T follicular helper cell (primary cell): ENCODE measurements around the gene ADAMTS15.
A peak's percentile ranks its signal among the peaks of the same experiment; 100 is the strongest.

Experiments used
- DNase-seq: peaks from one replicate; pipeline ENCODE4 v3.0.0-alpha.2; 2020; ENCODE audit warnings: low read depth

The ADAMTS15 gene

DNA sequence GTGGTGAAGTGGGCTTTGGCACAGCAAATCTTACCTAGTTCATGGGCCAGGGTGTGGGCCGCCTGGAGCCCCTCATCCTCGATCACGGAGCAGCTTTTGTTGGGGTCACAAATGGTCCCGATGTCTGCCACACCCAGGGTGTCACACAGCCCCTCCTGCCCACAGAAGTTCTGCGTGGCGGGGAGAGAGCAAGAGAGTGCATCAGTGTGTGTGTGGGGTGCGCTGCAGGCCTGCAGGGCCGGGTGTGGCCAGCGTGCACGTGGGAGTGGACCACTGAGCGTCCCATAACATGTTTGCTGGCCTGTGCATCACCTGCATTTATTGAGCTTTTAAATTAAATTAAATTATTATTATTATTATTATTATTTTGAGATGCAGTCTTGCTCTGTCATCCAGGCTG, 31.5 kb upstream of the ADAMTS15 start:
- no peak for DNase-seq

DNA sequence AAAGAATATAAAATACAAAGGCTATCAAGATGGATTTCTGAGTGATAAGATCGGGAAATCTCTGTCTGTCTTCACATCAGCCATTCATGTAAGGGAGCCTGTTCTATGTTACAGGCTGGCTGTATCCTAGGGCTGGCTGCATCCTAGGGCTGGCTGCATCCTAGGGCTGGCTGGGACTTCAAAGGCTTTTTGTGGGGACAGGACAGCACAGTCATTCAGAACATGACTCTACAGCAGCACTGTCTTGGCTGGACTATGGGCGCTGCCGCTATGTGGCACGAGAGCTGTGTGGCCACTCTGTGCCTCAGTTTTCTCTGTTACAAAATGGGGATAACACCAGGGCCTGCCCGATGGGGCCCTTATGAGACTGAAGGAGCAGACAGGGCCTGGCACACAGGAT, 30.2 kb upstream of the ADAMTS15 start:
- no peak for DNase-seq

DNA sequence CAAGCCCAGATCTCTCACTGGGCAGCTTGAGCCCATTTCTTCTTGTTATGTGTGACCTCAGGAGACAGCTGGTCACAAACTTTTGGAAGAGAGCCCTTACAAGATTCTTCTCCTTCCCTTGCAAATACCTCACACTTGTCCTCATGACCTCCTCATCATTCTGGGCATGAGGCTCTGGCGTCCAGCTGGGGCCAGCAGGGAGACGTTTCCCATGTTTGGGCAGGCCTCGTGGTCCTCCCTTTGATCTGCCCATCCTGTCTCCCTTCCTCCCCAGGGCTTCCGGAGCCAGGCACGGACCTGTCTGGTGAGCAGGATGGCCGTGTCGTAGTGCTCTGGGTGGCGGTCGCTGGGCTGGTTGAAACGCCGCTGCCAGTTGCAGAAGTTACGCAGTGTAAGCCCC, 29.7 kb upstream of the ADAMTS15 start:
- no peak for DNase-seq

- DNase-seq, result no peak
Observed at GRCh38 chr11:130420478-130421198, 27.8 kb upstream of the ADAMTS15 start.

DNA sequence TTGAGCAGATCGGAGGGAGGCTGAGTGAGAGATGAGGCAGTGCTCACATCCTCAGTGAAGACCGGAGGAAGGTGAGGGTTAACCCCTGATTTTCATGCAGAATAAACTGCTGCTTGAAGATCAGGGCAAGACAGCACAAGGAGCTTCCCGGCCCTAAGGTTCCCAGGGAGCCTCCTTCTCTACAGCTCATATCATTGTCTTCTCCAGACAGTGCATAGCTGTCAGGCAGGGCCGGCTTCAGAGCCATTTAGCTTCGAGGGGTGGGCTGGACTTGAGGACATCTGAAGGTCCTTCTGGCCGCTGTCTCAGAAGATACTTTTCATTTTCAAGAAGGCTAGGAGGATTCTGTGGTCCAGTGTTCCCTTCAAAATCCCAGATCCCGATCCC, 27.3 kb upstream of the ADAMTS15 start:
- no peak for DNase-seq

DNA sequence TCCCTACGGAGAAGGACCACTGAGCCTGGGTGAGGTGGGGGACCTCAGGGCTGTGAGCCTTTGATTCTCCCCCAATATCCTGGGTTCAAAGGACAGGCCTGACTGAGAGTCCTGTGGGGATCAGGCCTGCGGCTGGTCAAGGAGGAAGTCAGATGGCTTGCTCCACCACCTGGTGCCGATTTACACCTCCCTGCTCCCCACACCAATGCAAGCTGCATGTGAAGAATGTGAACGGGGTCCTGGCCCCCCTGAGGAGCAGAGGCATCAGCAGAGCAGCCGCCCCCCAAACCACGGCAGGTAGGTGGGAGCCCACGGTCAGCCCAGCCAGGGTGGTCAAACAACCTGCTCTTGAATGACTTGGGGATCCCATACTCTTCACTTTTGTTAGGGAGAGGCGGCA, 26.7 kb upstream of the ADAMTS15 start:
- no peak for DNase-seq

GRCh38 chr11:130422251-130422995, 26.0 kb upstream of the ADAMTS15 start:
- DNase-seq, result no peak

DNA sequence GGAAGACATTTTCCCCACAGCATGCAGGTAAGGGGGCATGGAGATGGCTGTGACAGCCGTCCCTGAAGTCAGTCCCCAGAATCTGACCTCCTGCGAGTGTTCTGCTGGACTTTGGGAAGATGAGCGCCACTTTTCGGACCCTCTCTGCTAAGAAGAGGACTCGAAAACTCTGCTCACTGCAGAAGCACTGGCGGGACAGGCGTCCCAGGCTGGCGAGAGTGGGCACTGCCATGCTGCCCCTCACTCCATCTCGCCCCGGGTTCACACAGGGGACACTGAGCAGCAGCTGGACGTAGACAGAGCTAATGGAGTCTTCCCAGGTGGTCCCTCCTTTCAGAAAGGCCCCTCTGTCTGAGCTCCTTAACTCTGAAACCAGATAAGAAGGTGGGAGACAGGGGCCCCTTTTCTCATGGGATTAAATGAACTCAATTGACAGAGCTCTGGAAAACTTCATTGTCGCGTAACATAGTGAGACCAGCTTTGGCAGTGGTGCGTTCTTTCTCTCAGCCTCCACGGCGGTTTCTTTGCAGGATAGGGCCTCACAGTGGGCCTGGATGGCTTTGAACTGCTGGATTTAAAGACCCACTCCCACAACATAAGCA, 24.8 kb upstream of the ADAMTS15 start:
- no peak for DNase-seq

DNA sequence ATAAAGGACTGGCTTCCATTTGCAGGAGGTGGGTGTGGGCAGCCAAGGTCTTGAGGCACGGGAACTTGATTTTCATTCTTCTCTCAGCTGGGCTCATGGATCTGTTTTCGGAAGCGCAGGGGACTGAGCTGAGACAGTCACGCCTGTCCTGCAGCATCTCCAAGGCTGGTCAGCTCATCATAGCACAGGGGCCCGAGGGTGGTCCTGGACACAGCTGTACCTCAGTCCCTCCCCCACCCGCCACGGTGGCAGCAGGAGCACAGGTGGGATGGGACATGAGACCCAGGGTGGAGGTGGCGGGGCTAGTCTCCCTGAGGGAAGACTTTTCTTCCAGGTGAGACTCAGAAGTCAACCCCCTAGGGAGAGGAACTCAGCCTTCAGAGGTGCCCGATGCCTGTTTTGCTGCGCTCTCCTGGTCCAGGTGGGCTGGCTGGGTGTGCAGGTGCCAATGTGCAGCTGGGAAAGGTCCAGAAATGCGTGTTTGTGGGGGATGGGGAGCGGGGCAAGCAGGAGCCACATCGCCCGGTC, 23.8 kb upstream of the ADAMTS15 start:
- DNase-seq, result no peak

DNA sequence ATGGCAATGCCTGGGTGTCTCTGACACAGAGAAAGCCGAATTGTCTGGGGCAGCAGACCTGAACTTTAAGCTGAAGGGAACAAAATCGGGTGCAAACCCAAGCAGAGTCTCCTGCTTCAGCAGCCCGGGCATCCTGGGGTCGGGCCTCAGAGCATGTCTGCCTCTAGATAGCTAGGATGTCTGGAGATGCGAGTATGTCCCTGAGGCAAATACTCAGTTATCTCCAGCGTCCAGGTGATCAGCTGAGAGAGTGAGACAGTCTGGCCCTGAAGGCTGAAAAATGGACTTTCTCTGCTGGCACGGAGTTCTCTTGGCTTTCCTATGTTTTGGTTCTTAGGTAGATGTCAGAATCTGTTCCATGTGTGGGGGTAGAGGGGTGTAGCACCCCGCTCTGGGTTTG, 23.3 kb upstream of the ADAMTS15 start:
- no peak for DNase-seq

DNA sequence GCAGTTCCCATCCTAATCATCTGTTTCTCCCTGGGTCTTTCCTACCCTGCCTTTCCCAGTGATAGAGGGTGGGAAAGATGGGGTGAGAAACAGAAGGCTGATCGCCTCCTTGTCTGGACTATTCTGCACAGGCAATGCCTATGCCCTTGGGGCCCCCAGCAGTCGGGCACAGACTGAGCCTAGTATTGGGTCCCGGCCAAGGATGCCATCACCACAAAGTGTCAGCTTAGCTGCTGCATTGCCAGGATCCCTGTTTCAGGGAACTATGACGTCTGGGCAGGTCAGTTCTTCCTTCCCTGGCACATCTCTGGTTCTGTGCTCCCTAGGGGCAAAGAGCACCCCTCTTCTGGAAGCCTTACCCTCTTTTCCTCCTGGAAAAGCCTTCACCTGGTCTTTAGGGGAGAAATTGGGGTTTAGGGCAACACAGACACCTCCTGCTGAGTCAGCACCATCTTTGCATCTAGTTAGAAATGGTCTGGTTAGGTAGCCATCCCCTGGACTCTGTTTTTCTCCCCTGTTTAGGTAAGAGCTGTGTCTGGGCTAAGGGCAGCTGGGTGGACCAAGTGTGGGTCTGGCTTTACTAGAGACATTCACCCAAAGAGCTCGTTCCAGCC, 22.1 kb upstream of the ADAMTS15 start:
- DNase-seq, result no peak

DNA sequence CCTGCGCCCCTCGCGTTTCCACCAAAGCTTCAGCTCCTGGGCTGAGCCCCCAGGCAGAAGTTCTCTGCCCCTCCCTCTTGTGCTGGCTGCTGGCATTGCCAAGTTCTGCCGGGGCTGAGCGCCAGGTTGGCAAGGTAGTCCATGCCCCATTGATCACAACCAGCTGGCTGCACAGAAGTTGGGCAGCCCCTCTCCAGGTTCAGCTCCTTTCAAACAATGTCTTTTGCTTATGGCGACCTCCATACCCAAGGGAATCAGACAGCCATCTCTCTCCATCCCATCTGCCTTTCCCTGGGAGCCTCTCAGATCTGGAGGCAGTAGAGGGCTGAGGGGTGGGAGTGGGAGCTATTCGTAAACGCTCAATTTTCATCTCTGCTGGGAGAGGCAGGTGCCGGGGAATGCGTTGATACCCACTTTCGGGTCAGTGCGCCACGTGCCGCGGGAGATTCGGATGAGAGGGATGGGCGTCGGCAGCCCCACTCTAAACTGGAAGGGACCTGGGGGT, 21.6 kb upstream of the ADAMTS15 start:
- no peak for DNase-seq

- no peak for DNase-seq
Observed at GRCh38 chr11:130427581-130428315, 20.7 kb upstream of the ADAMTS15 start.

GRCh38 chr11:130428316-130429119, 19.9 kb upstream of the ADAMTS15 start, which contains the start of gene ADAMTS8:
ADAMTS8 (minus strand) TSS chr11:130428609; CDS start chr11:130428286, 323 bp downstream.
- DNase-seq, result no peak

- no peak for DNase-seq
Observed at GRCh38 chr11:130429120-130429681, 19.2 kb upstream of the ADAMTS15 start.

DNA sequence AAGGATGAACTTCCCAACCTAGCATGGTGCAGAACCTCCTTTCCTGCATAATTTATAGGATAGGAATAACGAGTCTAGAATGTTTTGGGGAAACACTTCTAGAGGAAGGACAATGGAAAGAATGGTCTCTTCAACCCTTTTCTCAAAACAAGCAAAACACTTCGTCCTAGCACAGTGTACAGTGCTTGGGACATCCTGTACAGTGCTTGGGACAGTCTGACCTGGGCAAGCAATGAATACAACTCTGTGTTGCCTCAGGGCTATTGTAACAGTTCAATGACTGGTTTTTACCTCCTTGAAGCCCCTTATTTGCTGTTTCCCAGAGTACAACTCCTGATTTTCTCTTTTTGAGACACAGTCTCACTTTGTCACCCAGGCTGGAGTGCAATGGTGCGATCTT, 18.5 kb upstream of the ADAMTS15 start:
- DNase-seq, result no peak

GRCh38 chr11:130431331-130431773, 17.1 kb upstream of the ADAMTS15 start:
- peak; percentile 42 for DNase-seq

DNA sequence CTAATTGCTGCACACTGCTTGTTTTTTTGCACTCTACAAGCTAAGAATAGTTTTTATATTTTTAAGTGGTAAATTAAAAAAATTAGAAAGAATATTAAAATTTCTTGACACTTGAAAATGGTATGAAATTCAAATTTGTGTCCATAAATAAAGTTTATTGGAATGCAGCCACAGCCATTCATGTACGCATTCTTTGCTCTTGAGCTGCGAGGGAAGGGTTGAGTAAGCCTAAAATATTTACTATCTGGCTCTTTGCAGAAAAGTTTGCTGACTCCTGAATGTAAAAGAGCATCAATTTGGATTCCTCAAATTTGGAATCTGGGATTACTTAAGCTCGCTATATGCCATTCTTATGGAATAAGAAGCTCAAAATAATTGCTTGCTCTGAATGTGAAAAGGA, 16.6 kb upstream of the ADAMTS15 start:
- DNase-seq, result no peak

- DNase-seq, result no peak
Observed at GRCh38 chr11:130433357-130433756, 15.1 kb upstream of the ADAMTS15 start.

GRCh38 chr11:130434521-130435223, 13.8 kb upstream of the ADAMTS15 start:
- DNase-seq, result peak; percentile 43
